Measurements from ENCODE around the gene UPK3A.
"Not testable (repeated sequence)": the region's sequence is repeated elsewhere in the genome, so short reads cannot be mapped to it uniquely, and the experiment has no call there.

UPK3A gene

DNA sequence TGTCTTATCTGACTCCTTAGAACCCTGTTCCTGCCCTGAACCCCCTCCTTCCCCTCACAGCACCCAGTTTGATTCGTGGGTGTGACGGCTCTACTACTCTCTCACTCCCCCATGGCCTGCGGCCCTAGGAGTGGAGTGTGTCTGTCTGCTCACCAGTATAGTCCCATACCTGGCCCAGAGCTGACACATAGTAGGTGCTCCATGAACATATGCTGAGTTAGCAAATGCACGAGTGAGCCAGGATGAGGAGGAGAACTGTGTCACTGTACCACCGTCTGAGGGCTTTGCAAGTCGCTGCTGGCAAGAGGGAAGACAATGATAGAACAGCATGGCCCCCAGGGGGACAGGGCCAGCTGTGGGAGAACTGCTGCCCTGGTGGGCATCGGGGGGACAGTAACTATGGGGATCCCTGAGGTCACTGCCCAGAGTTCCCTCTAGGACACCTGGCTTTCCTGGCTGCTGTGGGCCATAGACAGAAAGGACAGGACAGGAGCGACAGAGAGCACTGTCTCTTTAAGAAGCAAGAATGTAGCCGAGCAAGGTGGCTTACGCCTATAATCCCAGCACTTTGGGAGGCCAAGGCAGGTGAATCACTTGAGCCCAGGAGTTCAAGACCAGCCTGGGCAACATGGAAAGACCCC, 24.9 kb upstream of the UPK3A start:
- DNase-seq: no peak

GRCh38 chr22:45260395-45260759, 24.4 kb upstream of the UPK3A start:
- DNase-seq: not testable (repeated sequence)

- no peak for DNase-seq
These were observed 23.2 kb upstream of the UPK3A start for GRCh38 chr22:45261407-45262088.

- DNase-seq: peak; percentile 11
These were observed 22.4 kb upstream of the UPK3A start for GRCh38 chr22:45262195-45262930.

GRCh38 chr22:45262931-45263462, 21.8 kb upstream of the UPK3A start:
- peak; percentile 58 for DNase-seq

DNA sequence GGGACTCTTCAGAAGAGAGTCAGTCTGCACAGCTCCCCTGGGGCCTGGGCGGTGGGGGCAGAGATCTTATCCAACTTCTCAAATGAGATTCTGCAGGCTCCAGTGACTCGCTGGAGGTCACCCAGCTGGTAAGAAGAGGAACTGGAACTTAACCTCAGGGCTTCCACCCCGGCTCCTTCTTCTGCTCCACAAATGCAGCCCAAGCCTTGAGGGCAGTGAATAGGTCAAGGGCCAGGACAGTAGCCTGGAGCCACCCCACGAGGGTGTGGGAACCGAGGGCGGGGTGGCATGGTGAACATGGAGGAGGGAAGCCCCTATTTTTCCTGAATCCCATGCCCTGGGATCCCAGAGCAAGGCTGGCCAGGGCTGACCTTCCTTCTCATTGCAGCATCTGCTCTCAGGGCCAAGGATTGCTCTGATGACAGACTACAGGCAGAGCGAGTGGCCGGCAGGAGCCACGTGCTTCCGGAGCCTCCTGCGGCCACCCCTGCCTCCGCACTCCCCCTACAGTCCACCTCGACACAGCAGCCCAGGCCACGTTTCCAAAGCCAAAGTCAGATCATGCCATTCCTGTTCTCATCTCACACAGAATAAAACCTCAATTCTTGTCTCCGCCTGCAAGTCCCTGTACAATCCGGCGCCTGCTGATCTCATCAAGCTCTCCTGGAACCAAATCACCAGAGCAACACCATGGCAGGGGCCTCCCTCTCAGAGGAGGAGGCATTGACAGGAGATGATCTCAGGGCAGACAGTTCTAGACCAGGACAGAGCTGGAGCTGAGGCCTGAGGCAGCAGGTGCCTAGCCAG, 21.1 kb upstream of the UPK3A start:
- peak; percentile 60 for DNase-seq

- no peak for DNase-seq
These were observed 19.2 kb upstream of the UPK3A start for GRCh38 chr22:45265535-45265934.

- DNase-seq: peak; percentile 86
These were observed 16.4 kb upstream of the UPK3A start for GRCh38 chr22:45268167-45268957.

DNA sequence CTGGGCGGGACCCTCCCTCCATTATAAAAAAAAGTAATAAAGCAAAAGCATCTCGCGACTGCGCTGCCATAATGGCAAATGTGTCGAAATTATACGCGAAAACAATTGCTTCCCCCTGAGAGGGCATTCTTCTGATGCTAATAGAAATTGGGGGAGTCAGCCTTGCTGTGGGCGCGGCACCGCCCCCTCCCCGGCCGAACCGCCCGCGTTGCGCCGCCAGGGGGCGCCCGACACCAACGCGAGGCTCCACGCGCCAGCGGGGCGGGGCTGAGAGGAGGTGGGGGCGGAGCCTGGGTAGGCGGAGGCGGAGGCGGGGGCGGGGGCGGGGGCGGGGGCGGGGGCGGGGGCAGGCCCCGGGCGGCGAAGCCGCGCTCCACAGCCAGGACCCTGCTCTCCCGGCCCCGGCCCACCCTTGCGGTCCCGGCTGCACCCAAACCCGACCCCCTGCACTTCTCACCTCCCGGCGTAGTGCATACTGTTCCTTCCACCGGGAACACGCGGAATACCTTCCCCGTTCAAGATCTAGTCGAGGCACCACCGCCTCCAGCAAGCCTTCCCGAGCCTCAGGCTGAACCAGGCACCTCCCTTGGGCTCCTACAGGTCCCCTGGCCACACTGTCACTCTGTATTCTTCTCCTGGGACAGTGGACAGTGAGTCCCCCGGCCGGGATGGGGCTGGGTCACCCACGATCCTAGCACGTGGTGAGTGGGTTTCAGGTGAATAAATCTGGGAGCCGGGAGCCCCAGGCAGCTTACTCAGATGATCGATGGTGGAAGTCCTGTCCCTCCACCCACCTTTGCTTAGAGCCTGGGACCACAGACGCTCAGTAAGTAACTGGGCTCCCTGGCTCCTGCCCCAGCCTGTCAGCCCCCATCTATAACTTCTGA, 15.5 kb upstream of the UPK3A start:
- DNase-seq: peak; percentile 75

GRCh38 chr22:45270095-45271020, 14.4 kb upstream of the UPK3A start:
- no peak for DNase-seq

- DNase-seq: peak; percentile 28
These were observed 13.0 kb upstream of the UPK3A start for GRCh38 chr22:45271667-45272201.

DNA sequence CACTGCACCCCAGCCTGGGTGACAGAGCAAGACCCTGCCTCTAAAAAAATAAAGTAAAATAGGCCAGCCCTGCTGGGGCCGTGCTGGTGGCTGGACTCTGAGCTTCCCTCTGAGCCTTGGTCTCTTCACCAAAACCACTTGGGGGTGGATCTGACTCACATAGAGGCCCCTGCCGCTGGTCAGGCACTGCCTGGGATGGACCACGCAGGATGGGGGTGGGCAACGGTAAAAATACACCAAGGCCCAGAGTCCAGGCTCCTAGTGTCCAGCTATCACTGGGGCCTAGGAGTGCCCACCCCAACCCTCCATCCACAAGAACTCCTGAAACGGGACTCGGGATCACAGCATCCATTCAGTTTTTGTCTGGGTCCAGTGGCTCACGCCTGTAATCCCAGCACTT, 12.3 kb upstream of the UPK3A start:
- no peak for DNase-seq

DNA sequence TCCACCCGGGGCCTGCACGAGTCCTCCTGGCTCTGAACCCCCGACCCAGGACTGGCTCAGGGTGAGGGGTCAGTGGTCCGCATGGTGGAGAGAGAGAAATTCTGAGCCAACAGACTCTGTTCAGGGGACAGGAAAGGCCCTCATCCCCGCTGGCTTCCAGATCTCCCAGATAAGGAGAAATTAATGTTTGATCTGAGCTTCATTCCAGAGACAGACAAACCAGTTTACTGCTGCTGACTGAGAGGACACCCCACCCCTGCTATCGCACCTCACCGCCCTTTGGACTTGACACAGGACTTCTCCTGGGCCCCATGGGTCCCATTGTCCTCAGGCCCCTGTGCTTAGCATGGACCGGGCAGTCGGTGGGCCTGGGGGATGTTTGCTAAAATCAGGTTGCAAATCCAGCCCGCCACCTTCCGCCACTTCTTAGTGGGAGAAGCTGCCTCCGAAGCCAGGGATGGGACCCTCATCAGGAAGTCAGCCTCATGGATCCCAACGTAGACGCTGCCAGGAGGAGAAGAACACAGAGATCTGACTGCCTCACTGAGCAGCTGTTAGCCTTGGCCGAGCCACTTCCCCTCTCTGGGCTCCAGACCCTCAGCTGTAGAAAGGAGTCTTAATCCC, 11.2 kb upstream of the UPK3A start:
- no peak for DNase-seq

GRCh38 chr22:45276507-45277105, 8.1 kb upstream of the UPK3A start:
- DNase-seq: peak; percentile 63

DNA sequence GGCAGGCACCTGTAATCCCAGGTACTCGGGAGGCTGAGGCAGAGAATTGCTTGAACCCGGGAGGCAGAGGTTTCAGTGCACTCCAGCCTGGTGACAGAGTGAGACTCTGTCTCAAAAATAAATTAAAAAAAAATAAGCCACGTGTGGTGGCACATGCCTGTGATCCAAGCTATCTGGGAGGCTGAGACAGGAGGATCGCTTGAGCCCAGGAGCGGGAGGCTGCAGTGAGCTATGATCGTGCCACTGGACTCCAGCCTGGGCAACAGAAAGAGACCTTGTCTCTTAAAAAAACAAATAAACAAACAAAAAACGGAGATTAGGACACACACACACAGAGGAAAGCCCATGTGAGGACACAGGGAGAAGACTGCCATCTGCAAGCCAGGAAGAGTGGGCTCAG, 7.0 kb upstream of the UPK3A start:
- not testable (repeated sequence) for DNase-seq

GRCh38 chr22:45278125-45278524, 6.6 kb upstream of the UPK3A start:
- DNase-seq: no peak

DNA sequence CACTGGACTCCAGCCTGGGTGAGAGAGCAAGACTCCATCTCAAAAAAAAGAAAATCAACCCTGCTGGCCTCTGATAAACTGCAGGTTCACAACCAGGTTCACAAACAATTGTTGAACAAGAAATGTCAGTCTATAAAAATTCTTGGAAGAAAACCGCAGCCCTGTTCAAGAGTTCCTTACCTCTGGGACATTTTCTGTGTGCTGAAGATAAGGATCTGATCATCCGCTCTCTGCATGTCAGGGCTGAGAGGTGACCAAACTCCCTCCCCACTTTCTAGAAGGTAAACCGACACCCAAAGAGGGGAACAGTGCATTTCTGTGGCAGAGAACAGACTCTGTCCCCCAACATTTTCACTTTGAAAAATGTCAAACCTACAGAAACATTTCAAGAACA, 4.2 kb upstream of the UPK3A start:
- DNase-seq: no peak

GRCh38 chr22:45281010-45281409, 3.7 kb upstream of the UPK3A start:
- no peak for DNase-seq

Measured in NCI-H82 (cell line).